SK-N-SH (cell line): ENCODE measurements around the gene SFRP2. TPM values are rescaled to one million over a fixed set of nuclear protein-coding genes. Genes with fewer than 3 reads are reported as not detected.

Experiments
- CTCF ChIA-PET: fragments of 300-600, 350-600 bp; formaldehyde crosslinking; extraction: SDS; loops from one replicate; lab custom pipeline; 2021; lab: Yijun Ruan, JAX
- POLR2A ChIA-PET: fragments of 350-600 bp; sonication (Branson Sonifier 250); formaldehyde crosslinking; extraction: SDS; loops from one replicate; lab custom pipeline; 2020; ENCODE audit warnings: antibody characterized with exemption, inconsistent platforms; lab: Yijun Ruan, JAX
- DNase-seq: peaks from one replicate; pipeline ENCODE4 v3.0.0; 2012
- H2AFZ ChIP-seq: fragments of 200-600 bp; sonication (generic); 2 replicates; pipeline ENCODE4 v1.8.1; 2016; ENCODE audit warnings: antibody characterized with exemption, mild to moderate bottlenecking, low read depth
- H3F3A ChIP-seq: fragments of 200-600 bp; sonication (generic); replicated peaks from 2 replicates; pipeline ENCODE3; 2016; ENCODE audit warnings: antibody characterized with exemption, mild to moderate bottlenecking; ENCODE audit not compliant: insufficient read depth
- H3K27ac ChIP-seq, 2 experiments: fragments of 200-500 bp in 1 of 2; fragments of 200-600 bp in 1 of 2; sonication (Bioruptor generic) in 1 of 2; sonication (generic), shearing (Covaris generic) in 1 of 2; 2 replicates each; pipeline versions ENCODE4 v1.5.1 to v1.6.1; 2014 to 2016; ENCODE audit warnings: low read depth in 2 of 2, inconsistent platforms in 1 of 2, low read length in 1 of 2, mild to moderate bottlenecking in 1 of 2, mixed read lengths in 1 of 2
- H3K27me3 ChIP-seq: fragments of 200-600 bp; sonication (generic), shearing (Covaris generic); 2 replicates; pipeline ENCODE4 v1.6.1; 2016; ENCODE audit warnings: mixed run types; ENCODE audit not compliant: insufficient read depth
- H3K36me3 ChIP-seq, 2 experiments: fragments of 200-500 bp in 1 of 2; fragments of 200-600 bp in 1 of 2; sonication (Bioruptor generic) in 1 of 2; sonication (generic) in 1 of 2; replicated peaks in 1 of 2; 2 replicates each; pipeline versions ENCODE3 to v1.5.1; 2014 to 2016; ENCODE audit warnings: low read length in 1 of 2, mild to moderate bottlenecking in 1 of 2; ENCODE audit not compliant: insufficient read depth in 2 of 2, control insufficient read depth in 1 of 2
- H3K4me1 ChIP-seq, 2 experiments: fragments of 200-500 bp in 1 of 2; fragments of 200-600 bp in 1 of 2; sonication (Bioruptor generic) in 1 of 2; sonication (generic), shearing (Covaris generic) in 1 of 2; 2 replicates each; pipeline versions ENCODE4 v1.5.1 to v1.6.1; 2014 to 2016; ENCODE audit warnings: low read depth in 1 of 2, low read length in 1 of 2, mixed run types in 1 of 2; ENCODE audit not compliant: insufficient read depth in 2 of 2, control insufficient read depth in 1 of 2
- H3K4me2 ChIP-seq: fragments of 200-600 bp; sonication (generic), shearing (Covaris generic); 2 replicates; pipeline ENCODE4 v1.6.1; 2017; ENCODE audit warnings: mixed run types
- H3K4me3 ChIP-seq, 2 experiments: fragments of 200-500 bp in 1 of 2; fragments of 200-600 bp in 1 of 2; sonication (Bioruptor generic) in 1 of 2; sonication (generic), shearing (Covaris generic) in 1 of 2; 2 replicates each; pipeline versions ENCODE4 v1.5.1 to v1.8.1; 2014 to 2016; ENCODE audit warnings: low read depth in 2 of 2, inconsistent platforms in 1 of 2, low read length in 1 of 2, mild to moderate bottlenecking in 1 of 2, mixed read lengths in 1 of 2, moderate library complexity in 1 of 2
- H3K79me2 ChIP-seq: fragments of 200-600 bp; sonication (generic); 2 replicates; pipeline ENCODE4 v1.8.1; 2017; ENCODE audit warnings: mild to moderate bottlenecking; ENCODE audit not compliant: insufficient read depth
- H3K9ac ChIP-seq: fragments of 200-600 bp; sonication (generic); 2 replicates; pipeline ENCODE4 v1.6.1; 2017; ENCODE audit warnings: mixed run types
- H3K9me2 ChIP-seq: fragments of 200-600 bp; sonication (generic); 2 replicates; pipeline ENCODE4 v1.6.1; 2017; ENCODE audit warnings: mixed run types
- H3K9me3 ChIP-seq: fragments of 200-600 bp; sonication (generic); 2 replicates; pipeline ENCODE4 v1.6.1; 2017; ENCODE audit warnings: mixed run types, mild to moderate bottlenecking, moderate library complexity
- H4K20me1 ChIP-seq: fragments of 200-600 bp; sonication (generic); 2 replicates; pipeline ENCODE4 v1.6.1; 2017; ENCODE audit warnings: mild to moderate bottlenecking, mixed run types; ENCODE audit not compliant: insufficient read depth
- CTCF ChIP-seq: fragments of 200-600 bp; sonication (generic); IDR thresholded peaks from 2 replicates; pipeline ENCODE4 v1.6.1; 2017; ENCODE audit warnings: antibody characterized with exemption, mild to moderate bottlenecking, moderate library complexity
- ELF1 ChIP-seq: IDR thresholded peaks from 2 replicates; pipeline ENCODE4 v1.4.0; 2012
- EP300 ChIP-seq, 2 experiments: IDR thresholded peaks; 2 replicates each; pipeline versions ENCODE4 v1.4.0 to v1.6.1; 2012; ENCODE audit warnings: borderline replicate concordance in 1 of 2, low read depth in 1 of 2, low read length in 1 of 2
- EZH2phosphoT487 ChIP-seq: fragments of 200-600 bp; sonication (generic); IDR thresholded peaks from 2 replicates; pipeline ENCODE4 v1.6.1; 2017; ENCODE audit warnings: low read depth, mixed run types, mild to moderate bottlenecking, antibody characterized with exemption, moderate library complexity, borderline replicate concordance
- FOXJ3 ChIP-seq: sonication (generic); formaldehyde crosslinking; IDR thresholded peaks from 2 replicates; pipeline ENCODE4 v1.5.1; 2020; ENCODE audit warnings: mild to moderate bottlenecking, missing genetic modification reagents
- FOXM1 ChIP-seq: IDR thresholded peaks from 2 replicates; pipeline ENCODE4 v1.4.0; 2012; ENCODE audit warnings: low read depth, mild to moderate bottlenecking
- GATA2 ChIP-seq: sonication (generic); formaldehyde crosslinking; IDR thresholded peaks from 2 replicates; pipeline ENCODE4 v1.5.0; 2020; ENCODE audit warnings: mild to moderate bottlenecking, missing genetic modification reagents
- MAX ChIP-seq: IDR thresholded peaks from 2 replicates; pipeline ENCODE4 v1.4.0; 2012; ENCODE audit warnings: low read depth
- MXI1 ChIP-seq: IDR thresholded peaks from 2 replicates; pipeline ENCODE4 v1.6.1; 2012; ENCODE audit warnings: mild to moderate bottlenecking, low read depth, low read length, improper control_type of control experiment
- NFIC ChIP-seq: IDR thresholded peaks from 2 replicates; pipeline ENCODE4 v1.4.0; 2012; ENCODE audit warnings: borderline replicate concordance
- POLR2AphosphoS5 ChIP-seq: IDR thresholded peaks from 2 replicates; pipeline ENCODE4 v1.6.1; 2012; ENCODE audit warnings: low read depth, low read length
- RFX5 ChIP-seq: IDR thresholded peaks from 2 replicates; pipeline ENCODE4 v1.6.1; 2012; ENCODE audit warnings: mild to moderate bottlenecking, improper control_type of control experiment, low read length
- RXRA ChIP-seq: IDR thresholded peaks from 2 replicates; pipeline ENCODE4 v1.4.0; 2012; ENCODE audit warnings: low read depth, mild to moderate bottlenecking, borderline replicate concordance
- SMC3 ChIP-seq: IDR thresholded peaks from 2 replicates; pipeline ENCODE4 v1.6.1; 2012; ENCODE audit warnings: low read depth, low read length, improper control_type of control experiment
- TAF1 ChIP-seq: IDR thresholded peaks from 2 replicates; pipeline ENCODE4 v1.6.1; 2012; ENCODE audit warnings: low read depth, mild to moderate bottlenecking, low read length, moderate library complexity, borderline replicate concordance
- TEAD4 ChIP-seq: IDR thresholded peaks from 2 replicates; pipeline ENCODE4 v1.4.0; 2012; ENCODE audit warnings: mild to moderate bottlenecking, borderline replicate concordance; ENCODE audit not compliant: insufficient read depth
- USF1 ChIP-seq: IDR thresholded peaks from 2 replicates; pipeline ENCODE4 v1.4.0; 2012; ENCODE audit warnings: low read depth, borderline replicate concordance
- YY1 ChIP-seq: IDR thresholded peaks from 2 replicates; pipeline ENCODE4 v1.4.0; 2012; ENCODE audit warnings: low read depth, mild to moderate bottlenecking
- WGBS: methylation state at CpG from one replicate; pipeline ENCODE4 v1.1.6; 2017; ENCODE audit warnings: low lambda C conversion rate; 5-methylcytosine and 5-hydroxymethylcytosine counted together
- polyA plus RNA-seq, 3 experiments: library from polyadenylated mRNA; depleted of rRNA; stranded (reverse); fragments of >200 nt; gene quantifications; 2 replicates each; pipeline ENCODE4 v1.2.3, GENCODE V29; 2012

SFRP2 gene
- polyA plus RNA-seq, 1 of the 3 experiments (the other 2 are of a cell fraction), result not detected

GRCh38 chr4:153781717-153782416 lies 7.0 kb downstream of the SFRP2 start (continued):
- TF ChIP-seq CTCF (no peak), RXRA (no peak)
- TF ChIP-seq, all 33 proteins: peak for 0

- Histone ChIP-seq H3K4me1 (no peaks in the 10 kb centered on the region; a peak in 1 of 4 replicates), H3K9me2 (no peaks in the 10 kb centered on the region), H3F3A (no peaks in the 10 kb centered on the region)
- CTCF ChIA-PET, result interaction anchor here (1.2 to 1.7 kb wide), 2 partner anchors 9 to 15 kb away, joined by 3 to 6 read pairs; no protein-coding TSS in a partner anchor
- no peak for DNase-seq
- no peak for TF ChIP-seq RFX5
- no peak for TF ChIP-seq MXI1
- TF ChIP-seq EP300 (IDR thresholded peaks at IDR 0.05; ENCODE audit: borderline replicate concordance in 1 of 2, low read depth in 1 of 2, low read length in 1 of 2), result no peak
- TF ChIP-seq TAF1, result no peak
- TF ChIP-seq NFIC, result no peak
- TF ChIP-seq USF1, result no peak
- TF ChIP-seq SMC3, result no peak
- no peak for TF ChIP-seq YY1
- no peak for TF ChIP-seq POLR2AphosphoS5
- no peak for TF ChIP-seq FOXJ3 (CRISPR knock-in tag)
- TF ChIP-seq MAX, result no peak
- no peak for TF ChIP-seq TEAD4
- TF ChIP-seq ELF1, result no peak
- no peak for TF ChIP-seq GATA2 (CRISPR knock-in tag)
- TF ChIP-seq EZH2phosphoT487, result no peak
- TF ChIP-seq FOXM1, result no peak
- TF ChIP-seq, all 33 proteins: peak for 0
- 62% methylated on average over 11 of the region's 17 CpGs for WGBS
- H3K27ac ChIP-seq, result no peak overlapping the region
- peaks cover 10% of the 10 kb centered on the region; the same call in 1 of the 2 replicates for H3K27me3 ChIP-seq
- H3K4me2 ChIP-seq, result no peak overlapping the region
- H3K4me3 ChIP-seq, result no peak overlapping the region
- no peaks in the 10 kb centered on the region for H3K9me3 ChIP-seq
- H4K20me1 ChIP-seq, result no peaks in the 10 kb centered on the region
- H3K36me3 ChIP-seq, result no peaks in the 10 kb centered on the region
- H3K79me2 ChIP-seq, result no peaks in the 10 kb centered on the region
- POLR2A ChIA-PET, result no interaction called here
- H2AFZ ChIP-seq, result no peak overlapping the region
- H3K9ac ChIP-seq, result no peak overlapping the region
Measured at GRCh38 chr4:153781280-153781679, 7.6 kb downstream of the SFRP2 start.
